MCF 10A (cell line): ENCODE results near the gene KRT76. TPM values are rescaled to one million over a fixed set of nuclear protein-coding genes. Genes with fewer than 3 reads are reported as not detected.
"Not testable (repeated sequence)": the region's sequence is repeated elsewhere in the genome, so short reads cannot be mapped to it uniquely, and the experiment has no call there.

Source experiments
- BruUV-seq: library from RNA; stranded (reverse); fragments of 400-500 nt; replicated peaks from 2 replicates; lab custom pipeline; 2021; lab: Mats Ljungman, UMichigan
- CTCF ChIA-PET: fragments of 300-600 bp; sonication (Branson Sonifier 250); formaldehyde crosslinking; extraction: SDS; loops from one replicate; lab custom pipeline; 2021; ENCODE audit warnings: antibody characterized with exemption, inconsistent platforms; lab: Yijun Ruan, JAX
- POLR2A ChIA-PET: fragments of 300-600, 350-650 bp; sonication (Branson Sonifier 250); formaldehyde crosslinking; extraction: SDS; loops from one replicate; lab custom pipeline; 2020; ENCODE audit warnings: antibody characterized with exemption, inconsistent platforms; lab: Yijun Ruan, JAX
- DNase-seq: peaks from one replicate; pipeline ENCODE4 v3.0.0-alpha.2; 2018; ENCODE audit not compliant: unreplicated experiment
- H3K27ac Mint-ChIP-seq: one replicate; pipeline ENCODE4 v1.8.0; 2022; ENCODE audit warnings: mild to moderate bottlenecking, low read depth, mixed read lengths; ENCODE audit not compliant: unreplicated experiment
- H3K27me3 Mint-ChIP-seq: one replicate; pipeline ENCODE4 v1.8.0; 2022; ENCODE audit warnings: mixed read lengths; ENCODE audit not compliant: insufficient read depth, unreplicated experiment
- H3K36me3 Mint-ChIP-seq: one replicate; pipeline ENCODE4 v1.8.0; 2022; ENCODE audit warnings: mild to moderate bottlenecking, moderate library complexity, mixed read lengths; ENCODE audit not compliant: insufficient read depth, unreplicated experiment
- H3K4me1 Mint-ChIP-seq: one replicate; pipeline ENCODE4 v1.8.0; 2022; ENCODE audit warnings: mixed read lengths; ENCODE audit not compliant: insufficient read depth, unreplicated experiment
- H3K4me3 Mint-ChIP-seq: one replicate; pipeline ENCODE4 v1.8.0; 2022; ENCODE audit warnings: mild to moderate bottlenecking, moderate library complexity, mixed read lengths; ENCODE audit not compliant: unreplicated experiment
- H3K9me3 Mint-ChIP-seq: one replicate; pipeline ENCODE4 v1.8.0; 2022; ENCODE audit warnings: mixed read lengths; ENCODE audit not compliant: unreplicated experiment
- intact Hi-C: fragments of 100-400 bp; cut with micrococcal nuclease; formaldehyde crosslinking; loops from 2 replicates; pipeline ENCODE4 v1.14.1; 2022
- total RNA-seq: library from RNA; stranded (reverse); gene quantifications from 2 replicates; pipeline ENCODE4 v1.2.3, GENCODE V29; 2022
- TF ChIP-seq, protein P1 (sequence below): fragments of 200-600 bp; IDR thresholded peaks from one replicate; pipeline ENCODE4 v1.8.0; 2022; ENCODE audit warnings: antibody characterized with exemption, mild to moderate bottlenecking; ENCODE audit not compliant: unreplicated experiment

Gene KRT76
- total RNA-seq, 1 experiment from 2014 or later, result not detected

DNA sequence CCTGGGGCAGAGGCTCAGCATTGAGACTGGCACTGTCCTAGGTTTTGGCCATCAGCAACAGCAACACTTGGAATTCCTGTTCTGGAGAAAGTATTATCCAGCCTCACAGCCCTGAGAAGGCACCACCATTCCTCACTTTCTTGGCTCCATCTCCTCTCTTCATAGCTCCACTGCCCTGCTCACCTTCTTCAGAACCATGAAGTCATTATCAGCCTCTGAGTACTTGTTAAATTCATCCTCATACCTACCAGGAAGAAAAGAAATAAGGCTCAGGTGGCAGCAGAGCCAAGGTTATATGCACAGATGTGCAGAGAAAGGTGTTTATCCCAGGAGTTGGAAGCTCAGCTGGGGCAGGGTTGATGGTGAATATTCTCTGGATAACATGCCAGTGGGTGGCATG is 25.4 kb downstream of the KRT76 start:
- intact Hi-C loops, result no loop called here
- BruUV-seq, result no TSS peak
- no peaks in the 10 kb centered on the region for H3K4me1 Mint-ChIP-seq
- no peak overlapping the region for H3K4me3 Mint-ChIP-seq
- TF ChIP-seq, protein P1, sequence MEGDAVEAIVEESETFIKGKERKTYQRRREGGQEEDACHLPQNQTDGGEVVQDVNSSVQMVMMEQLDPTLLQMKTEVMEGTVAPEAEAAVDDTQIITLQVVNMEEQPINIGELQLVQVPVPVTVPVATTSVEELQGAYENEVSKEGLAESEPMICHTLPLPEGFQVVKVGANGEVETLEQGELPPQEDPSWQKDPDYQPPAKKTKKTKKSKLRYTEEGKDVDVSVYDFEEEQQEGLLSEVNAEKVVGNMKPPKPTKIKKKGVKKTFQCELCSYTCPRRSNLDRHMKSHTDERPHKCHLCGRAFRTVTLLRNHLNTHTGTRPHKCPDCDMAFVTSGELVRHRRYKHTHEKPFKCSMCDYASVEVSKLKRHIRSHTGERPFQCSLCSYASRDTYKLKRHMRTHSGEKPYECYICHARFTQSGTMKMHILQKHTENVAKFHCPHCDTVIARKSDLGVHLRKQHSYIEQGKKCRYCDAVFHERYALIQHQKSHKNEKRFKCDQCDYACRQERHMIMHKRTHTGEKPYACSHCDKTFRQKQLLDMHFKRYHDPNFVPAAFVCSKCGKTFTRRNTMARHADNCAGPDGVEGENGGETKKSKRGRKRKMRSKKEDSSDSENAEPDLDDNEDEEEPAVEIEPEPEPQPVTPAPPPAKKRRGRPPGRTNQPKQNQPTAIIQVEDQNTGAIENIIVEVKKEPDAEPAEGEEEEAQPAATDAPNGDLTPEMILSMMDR, result no peak
- CTCF ChIA-PET, result no interaction called here
- no peaks in the 10 kb centered on the region for H3K36me3 Mint-ChIP-seq
- DNase-seq, result no peak
- H3K9me3 Mint-ChIP-seq, result no peaks in the 10 kb centered on the region
- POLR2A ChIA-PET, result no interaction called here
- H3K27ac Mint-ChIP-seq, result no peak overlapping the region
- peaks cover 57% of the 10 kb centered on the region for H3K27me3 Mint-ChIP-seq

DNA sequence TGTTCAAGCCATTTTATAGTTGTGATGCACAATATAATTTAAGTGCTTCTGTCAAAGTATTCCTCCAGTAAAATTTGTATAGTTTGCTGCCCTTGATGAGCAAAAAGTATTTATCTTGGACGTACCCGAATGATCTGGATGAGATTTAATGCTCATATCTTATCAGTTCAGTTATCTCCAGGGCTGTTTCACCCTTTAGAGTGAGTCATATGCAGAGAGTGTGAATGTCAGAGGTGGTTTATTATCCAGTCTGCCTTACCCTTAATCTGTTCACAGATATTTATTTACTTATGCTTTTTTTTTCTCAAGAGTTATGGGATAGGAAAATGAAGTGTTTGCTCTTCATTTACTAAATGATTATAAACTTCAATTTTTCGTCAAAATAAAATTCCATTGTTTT is 26.6 kb downstream of the KRT76 start:
- H3K4me3 Mint-ChIP-seq, POLR2A ChIA-PET, BruUV-seq, H3K9me3 Mint-ChIP-seq, H3K36me3 Mint-ChIP-seq, intact Hi-C loops, H3K27ac Mint-ChIP-seq, CTCF ChIA-PET, H3K4me1 Mint-ChIP-seq, DNase-seq: not testable (repeated sequence)
- H3K27me3 Mint-ChIP-seq, result peaks cover 69% of the 10 kb centered on the region

DNA sequence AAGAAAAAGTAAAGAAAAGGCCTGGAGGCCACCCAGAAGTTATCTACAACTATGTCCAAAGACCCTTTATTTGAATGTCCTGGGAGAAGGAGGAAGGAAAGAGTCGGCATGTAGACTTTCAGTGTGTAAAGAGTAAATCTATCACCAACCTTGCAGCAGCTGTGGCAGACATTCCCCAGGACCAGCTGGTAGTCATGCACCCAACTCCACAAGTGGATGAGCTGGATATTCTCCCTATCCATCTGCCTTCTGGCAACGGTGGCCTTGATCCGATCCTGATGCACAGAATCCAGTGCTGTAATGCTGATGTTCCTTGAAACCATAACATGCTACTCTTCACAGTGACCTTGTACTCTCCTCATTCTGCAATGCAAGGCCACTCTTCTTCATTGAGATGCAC is 27.3 kb downstream of the KRT76 start:
- no TSS peak for BruUV-seq
- no peak overlapping the region for H3K27ac Mint-ChIP-seq
- DNase-seq, result no peak
- no peaks in the 10 kb centered on the region for H3K4me1 Mint-ChIP-seq
- no peak overlapping the region for H3K4me3 Mint-ChIP-seq
- H3K27me3 Mint-ChIP-seq, result peaks cover 76% of the 10 kb centered on the region
- intact Hi-C loops, result no loop called here
- CTCF ChIA-PET, result no interaction called here
- H3K9me3 Mint-ChIP-seq, result no peaks in the 10 kb centered on the region
- TF ChIP-seq, protein P1, result no peak
- POLR2A ChIA-PET, result no interaction called here
- H3K36me3 Mint-ChIP-seq, result no peaks in the 10 kb centered on the region

DNA sequence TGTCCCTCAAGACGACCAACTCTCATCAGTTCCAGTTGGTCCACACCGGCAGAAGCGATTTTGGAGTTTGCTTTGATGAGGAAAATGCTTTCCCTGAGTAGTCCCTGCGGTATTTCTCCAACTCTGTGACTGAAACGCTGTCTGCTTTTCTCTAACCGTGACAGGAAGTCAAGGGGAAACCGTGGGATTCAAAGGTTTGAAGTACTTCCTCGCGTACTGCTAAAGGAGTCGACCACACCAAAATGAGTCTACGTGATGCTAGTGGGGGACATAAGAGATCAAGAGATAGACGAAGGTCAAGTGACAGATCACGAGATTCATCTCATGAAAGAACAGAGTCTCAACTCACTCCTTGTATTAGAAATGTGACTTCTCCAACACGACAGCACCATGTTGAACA is 28.6 kb downstream of the KRT76 start:
- Mint-ChIP-seq H3K9me3 (no peaks in the 10 kb centered on the region), H3K4me1 (no peaks in the 10 kb centered on the region), H3K4me3 (no peak overlapping the region), H3K27ac (no peak overlapping the region), H3K36me3 (no peaks in the 10 kb centered on the region), H3K27me3 (peaks cover 88% of the 10 kb centered on the region)
- DNase-seq, result no peak
- ChIA-PET POLR2A (no interaction called here), CTCF (no interaction called here)
- no TSS peak for BruUV-seq
- intact Hi-C loops, result no loop called here
- TF ChIP-seq, protein P1, result no peak

DNA sequence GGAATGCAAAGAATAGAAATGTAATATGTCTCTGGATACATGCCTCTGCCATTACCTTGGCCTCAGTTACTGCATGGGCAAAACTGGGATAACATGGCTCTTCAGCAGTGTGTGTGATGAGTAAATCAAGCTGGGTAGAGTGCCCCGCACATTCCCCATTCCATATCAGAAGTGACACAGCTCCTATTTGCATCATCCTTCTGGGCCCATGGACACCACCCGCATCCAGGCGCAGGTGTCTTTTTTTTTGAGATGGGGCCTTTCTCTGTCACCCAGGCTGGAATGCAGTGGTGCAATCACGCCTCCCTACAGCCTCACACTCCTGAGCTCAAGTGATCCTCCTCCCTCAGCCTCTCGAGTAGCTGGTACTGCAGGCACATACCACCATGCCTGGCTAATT is 31.6 kb downstream of the KRT76 start:
- BruUV-seq, result no TSS peak
- DNase-seq, result no peak
- intact Hi-C loops, result no loop called here
- Mint-ChIP-seq H3K36me3 (no peaks in the 10 kb centered on the region), H3K27ac (no peak overlapping the region), H3K9me3 (no peaks in the 10 kb centered on the region), H3K27me3 (peaks cover 64% of the 10 kb centered on the region), H3K4me3 (no peak overlapping the region), H3K4me1 (no peaks in the 10 kb centered on the region)
- TF ChIP-seq, protein P1, result no peak
- ChIA-PET POLR2A (interaction anchor here (0.6 kb wide), 2 partner anchors 28 to 596 kb away, joined by 3 read pairs; no protein-coding TSS in a partner anchor), CTCF (interaction anchor here (0.7 kb wide), 1 partner anchor 29 kb away, joined by 3 read pairs; no protein-coding TSS in a partner anchor)
